PFSK-1 (cell line): ENCODE measurements around the gene LOXL3.

ENCODE experiments used
- POLR2AphosphoS5 ChIP-seq: IDR thresholded peaks from 2 replicates; pipeline ENCODE4 v1.6.1; 2012; ENCODE audit warnings: low read depth, mild to moderate bottlenecking, control low read depth, low read length, moderate library complexity
- TAF1 ChIP-seq: IDR thresholded peaks from 2 replicates; pipeline ENCODE4 v1.6.1; 2012; ENCODE audit warnings: low read length, control low read depth, borderline replicate concordance; ENCODE audit not compliant: insufficient read depth

DNA sequence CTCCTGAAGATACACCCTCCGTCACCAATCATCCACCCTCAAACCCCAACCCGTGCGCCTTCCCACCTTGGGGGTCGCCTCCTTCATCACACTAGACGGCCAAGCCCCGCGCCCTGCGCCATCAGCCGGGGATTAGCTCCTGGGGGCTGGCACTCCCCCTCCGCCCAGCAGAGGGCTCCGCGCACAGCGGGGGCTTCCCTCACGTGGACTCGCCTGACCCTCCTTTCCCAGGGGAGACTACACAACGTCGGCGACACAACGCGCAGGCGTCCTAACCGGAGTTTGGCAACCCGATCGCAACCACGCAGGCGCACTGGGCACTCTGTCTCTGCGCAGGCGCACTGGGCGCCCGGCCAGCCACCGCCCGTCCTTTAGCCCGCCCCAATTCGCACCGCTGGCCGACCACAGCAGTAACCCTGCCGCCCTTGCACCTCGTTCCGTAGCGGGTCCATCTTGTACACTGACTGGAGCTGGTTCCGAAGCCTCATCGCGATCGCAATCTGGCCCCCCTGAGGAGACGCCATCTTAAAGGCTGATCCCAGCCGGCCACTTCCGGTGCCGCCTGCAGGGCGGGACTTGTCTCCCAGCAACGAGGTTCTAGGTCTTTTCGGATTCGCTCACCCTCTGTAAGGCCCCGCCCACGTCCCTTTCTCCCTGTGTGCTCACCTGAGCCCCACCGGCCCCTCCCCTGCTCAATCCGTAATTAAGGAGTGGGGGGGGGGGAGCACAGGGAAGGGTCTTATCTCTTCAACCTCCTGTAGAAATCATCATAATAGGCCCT is 46.4 kb downstream of the LOXL3 start, which contains the start of gene PCGF1:
- TF ChIP-seq POLR2AphosphoS5: peak; percentile 69; the same call in 1 of the 2 replicates
- peak; percentile 78; the same call in 1 of the 2 replicates for TF ChIP-seq TAF1
